HG03558 (cell line): ENCODE results near the gene USP40.

ENCODE experiments used
- ATAC-seq: cut with Tn5 transposase; IDR thresholded peaks from one replicate; pipeline ENCODE4 v1.9.1; 2021; ENCODE audit warnings: moderate number of reproducible peaks; ENCODE audit not compliant: unreplicated experiment; ENCODE audit errors: extremely low read depth

USP40 gene

DNA sequence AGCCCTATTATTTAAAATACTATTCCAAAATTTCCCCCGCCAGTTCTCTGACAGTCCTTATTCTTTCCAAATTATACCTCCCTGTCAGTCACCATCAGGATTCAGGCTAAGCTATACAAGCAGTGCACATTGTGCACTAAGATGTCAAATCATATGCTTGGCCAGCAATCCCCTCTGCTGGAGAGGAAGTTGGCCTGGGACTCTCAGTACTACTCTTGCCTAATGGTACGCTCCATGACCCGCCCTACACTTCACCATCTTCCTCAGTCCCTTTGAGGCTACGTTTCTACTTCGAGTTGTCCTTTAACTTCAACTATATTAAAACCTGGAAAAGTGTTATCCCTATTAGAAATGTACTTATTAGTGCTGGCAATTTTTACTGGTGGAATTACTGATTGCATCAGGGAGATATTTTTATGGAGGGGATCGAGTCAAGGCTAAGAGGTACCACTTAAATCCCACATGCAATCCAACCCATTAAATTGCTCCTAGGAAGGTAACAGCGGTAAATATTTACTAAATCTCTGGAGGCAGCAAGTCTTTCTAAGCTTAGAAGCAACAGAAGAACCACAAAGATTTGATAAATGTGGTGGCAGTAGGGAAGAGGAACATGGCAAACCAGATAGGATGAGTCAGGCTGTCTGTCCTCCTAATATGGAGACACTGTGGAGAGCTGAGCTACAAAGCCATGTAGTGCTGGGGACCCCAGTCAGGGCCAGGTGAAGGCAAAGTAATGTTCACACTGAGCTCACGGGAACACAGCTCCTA is 2.7 kb downstream of the USP40 start:
- ATAC-seq = no peak

DNA sequence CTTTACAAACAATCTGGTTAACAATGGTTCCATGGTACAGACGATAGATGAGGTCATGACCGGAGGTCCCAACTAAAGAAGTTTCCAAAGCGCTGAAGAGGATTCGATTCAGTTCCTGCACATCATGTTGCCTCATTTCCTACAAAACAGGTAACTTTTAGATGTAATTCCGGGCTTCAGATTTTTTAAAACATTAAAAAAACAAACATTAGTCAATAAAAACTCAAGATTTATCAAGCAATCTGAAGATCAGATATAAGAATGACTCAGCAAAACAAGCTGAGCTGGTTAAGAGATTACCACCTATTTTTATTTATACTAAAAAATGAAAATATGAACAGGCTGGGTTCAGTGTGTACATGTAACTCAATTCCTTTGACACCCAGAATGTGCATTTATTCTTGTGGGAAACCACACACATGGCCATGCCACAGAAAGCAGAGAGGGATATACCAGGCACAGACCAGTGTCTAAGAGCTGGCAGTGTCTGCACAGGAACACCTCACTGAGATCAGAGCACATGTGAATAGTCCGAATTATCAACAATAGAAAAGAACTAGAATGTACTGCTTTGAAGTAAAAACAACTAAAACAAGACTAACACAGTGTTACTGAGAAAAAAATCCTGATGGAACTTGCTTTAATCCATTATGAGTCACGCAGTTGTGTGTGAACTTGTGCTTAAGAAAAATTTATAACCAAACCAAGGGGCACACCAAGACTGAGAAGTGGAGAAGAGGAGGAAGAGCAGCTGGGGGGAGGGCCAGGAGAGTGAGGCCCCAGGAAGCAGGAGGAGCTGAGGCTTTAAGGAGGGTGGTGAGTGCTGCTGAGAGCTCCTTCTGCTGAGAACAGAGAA is 9.5 kb downstream of the USP40 start:
- ATAC-seq = no peak

DNA sequence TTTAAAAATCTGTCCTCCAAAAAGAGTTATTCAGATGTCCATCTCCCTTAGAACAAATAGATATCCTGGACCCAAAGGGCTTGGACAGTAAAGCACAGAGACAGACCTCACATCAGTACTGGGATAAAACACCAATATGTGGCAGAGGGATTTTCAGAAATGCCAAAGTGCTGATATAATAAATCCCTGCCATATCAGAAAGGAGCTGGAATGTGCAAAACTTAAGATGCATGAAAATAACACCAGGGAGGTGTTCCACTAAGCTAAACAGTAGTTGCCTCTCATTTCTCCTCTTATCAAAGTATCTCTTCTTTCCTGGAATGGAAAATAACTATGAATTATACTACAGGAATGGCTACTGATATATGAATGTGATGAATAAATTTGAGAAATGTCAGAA is 13.2 kb downstream of the USP40 start:
- ATAC-seq = no peak

DNA sequence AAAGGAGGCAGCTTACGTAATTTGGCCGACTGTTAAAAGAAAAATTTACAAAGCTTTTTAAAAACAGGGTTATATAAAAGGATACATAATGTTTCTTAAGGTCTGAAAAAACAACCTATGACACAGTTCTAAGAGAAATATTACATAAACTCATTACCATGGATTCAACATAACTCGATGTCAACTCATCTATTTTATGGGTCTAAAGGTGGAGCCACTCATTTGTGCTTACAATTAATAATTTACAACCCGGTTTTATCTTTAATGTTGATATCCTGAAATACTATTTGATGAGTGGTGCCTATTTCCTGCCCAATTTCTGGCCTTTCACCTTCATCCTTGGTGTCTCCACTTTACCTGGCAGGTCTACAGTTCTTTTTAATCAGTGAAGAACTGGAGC is 15.1 kb downstream of the USP40 start:
- ATAC-seq = no peak

DNA sequence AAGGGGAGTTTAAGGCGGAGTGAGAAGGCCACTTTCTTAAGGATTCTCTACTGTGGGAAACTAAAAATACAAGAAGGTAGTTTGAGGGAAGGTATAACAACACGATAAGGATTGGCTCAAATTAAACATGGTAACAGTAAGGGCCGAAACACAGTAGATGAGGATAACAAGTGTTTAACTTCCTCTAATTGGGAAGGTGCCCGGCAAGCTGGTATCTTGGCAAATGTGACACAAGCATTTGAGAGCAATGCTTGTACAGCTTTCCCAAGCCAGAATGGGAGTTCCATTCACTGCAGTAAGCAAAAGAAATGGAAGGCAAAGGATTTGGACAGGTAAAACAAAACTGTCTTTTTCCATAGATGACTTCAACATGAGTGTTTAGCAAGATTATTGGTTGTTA is 19.8 kb downstream of the USP40 start:
- no peak for ATAC-seq

DNA sequence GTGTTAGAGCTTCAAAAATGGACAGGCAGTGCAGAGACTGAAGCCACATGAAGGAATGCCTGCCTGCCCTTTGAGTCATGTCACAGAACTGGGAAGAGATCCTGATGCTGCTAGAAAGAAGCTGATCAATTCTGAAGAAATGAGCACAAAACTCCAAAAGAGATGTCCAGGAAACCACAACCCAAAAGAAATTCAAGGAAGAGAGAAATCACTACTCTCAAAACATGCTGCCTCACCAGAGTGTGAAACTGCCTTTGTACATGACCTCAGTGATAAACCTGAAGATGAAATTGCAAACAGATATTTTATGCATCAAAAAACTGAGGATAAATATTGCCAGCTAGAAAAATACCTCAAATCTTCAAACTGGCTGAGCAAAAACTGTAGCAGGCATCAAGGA is 20.5 kb downstream of the USP40 start:
- no peak for ATAC-seq

DNA sequence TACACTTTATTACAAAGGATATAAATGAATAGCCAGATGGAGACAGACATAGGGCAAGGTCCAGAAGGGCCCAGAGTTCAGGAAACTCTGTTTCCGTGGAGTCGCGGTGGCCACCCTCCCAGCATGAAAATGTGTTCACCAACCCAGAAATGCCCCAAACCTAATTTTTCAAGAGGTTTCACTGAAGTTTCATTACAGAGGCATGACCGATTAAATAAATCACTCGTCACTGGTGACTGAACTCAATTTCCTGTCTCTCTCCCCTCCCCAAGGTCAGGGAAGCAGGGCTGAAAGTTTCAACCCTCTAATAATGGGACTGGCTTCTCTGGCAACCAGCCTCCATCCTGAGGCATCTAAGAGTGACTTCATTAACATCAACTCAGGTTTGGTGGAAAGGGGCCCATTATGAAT is 22.4 kb downstream of the USP40 start:
- ATAC-seq = no peak

DNA sequence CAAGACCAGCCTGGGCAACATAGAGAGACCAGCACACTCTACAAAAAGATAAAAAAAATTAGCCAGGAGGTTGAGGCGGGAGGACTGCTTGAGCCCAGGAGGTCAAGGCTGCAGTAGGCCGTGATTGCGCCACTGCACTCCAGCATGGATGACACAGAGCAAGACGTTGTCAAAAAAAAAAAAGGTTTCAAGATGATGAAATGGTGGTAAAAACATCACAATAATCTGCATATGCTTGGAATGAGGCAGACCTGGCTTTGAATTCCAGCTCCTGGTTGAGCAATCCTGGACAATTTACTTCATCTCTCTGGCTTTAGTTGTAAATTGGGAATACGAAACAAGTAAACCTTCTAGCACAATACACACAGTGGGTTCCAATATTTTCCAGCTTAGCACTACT is 24.1 kb downstream of the USP40 start:
- no peak for ATAC-seq

DNA sequence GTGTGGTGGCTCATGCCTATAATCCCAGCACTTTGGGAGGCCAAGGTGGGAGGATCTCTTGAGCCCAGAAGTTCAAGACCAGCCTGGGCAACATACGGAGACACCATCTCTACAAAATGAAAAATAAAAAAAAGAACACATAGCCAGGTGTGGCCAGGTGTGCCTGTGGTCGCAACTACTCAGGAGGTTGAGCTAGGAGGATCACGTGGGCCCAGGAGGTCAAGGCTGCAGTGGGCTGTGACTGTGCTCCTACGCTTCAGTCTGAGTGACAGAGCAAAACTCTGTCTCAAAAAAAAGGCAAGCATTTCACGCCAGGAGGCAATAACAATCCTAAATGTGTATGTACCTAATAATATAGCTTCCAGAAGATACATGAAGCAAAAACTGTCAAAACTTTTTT is 27.8 kb downstream of the USP40 start:
- ATAC-seq = no peak

DNA sequence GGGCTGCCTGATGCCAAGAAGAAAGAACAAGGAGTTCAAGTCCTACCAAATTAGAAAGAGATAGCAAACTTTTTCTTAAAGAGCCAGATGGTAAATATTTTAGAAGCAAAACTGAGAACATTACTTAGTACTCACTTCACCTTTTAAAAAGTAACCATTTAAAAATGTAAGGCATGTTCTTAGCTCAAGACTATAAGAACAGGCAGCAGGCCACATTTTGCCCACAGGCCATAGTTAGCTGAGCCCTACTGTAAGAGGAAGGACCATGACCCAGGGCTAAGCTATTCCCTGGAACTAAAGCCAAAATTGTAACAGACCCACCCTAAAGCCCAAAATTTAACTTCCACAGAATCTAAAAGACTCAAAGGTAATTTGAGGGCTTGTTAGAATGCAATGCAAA is 31.3 kb downstream of the USP40 start:
- ATAC-seq = no peak

DNA sequence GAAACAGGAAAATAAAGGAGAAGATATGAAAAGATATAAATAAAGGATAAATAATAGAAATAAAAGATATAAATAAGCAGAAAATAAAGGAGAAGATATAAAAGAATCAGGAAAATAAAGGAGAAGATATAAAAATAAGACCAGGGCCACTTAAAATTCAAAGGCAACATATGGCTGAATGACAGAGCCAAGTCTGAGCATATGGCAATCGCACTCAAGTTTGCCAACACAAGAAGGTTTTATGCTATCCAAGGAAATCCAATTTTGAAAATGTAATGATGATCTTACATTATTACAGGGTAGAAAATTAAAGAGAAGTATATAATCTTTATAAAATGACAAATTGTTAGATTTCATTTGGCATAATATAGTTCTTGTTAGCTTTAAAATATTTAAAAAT is 33.6 kb downstream of the USP40 start:
- no peak for ATAC-seq

DNA sequence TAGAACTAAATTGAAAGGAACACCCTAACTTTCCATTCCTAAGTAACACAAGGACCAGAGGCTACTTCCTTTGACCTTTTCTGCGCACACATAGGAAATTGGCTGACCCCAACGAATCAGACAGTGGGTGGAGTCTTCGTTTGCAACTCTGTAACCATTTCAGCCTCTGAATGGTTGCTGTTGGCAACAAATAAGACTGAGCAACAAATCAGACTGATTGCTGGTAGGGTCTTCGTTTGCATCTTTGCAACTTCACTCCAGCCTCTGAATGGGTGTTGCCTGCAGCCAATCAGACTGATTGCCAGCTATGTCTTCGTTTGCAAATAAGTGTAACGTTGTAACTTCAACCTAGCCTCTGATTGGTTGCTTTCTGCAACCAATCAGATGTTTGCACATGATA is 34.6 kb downstream of the USP40 start:
- ATAC-seq = no peak

DNA sequence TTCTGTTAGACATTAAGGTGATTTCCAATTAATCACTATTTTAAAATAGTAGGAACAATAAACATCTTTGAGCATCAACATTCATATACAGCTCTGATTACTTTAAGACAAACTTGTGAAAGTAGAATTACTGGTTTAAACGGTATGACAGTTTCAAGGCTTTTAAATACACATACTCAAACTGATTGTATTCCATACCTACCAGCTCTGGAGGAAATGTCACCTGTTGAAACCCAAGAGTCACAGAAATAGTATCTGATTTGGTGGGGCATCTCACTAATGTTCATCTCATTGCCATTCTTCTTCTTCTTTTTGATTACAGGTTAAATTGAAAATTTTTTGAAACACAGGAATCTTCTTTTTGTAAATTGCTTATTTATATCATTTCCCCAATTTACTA is 36.2 kb downstream of the USP40 start:
- no peak for ATAC-seq

DNA sequence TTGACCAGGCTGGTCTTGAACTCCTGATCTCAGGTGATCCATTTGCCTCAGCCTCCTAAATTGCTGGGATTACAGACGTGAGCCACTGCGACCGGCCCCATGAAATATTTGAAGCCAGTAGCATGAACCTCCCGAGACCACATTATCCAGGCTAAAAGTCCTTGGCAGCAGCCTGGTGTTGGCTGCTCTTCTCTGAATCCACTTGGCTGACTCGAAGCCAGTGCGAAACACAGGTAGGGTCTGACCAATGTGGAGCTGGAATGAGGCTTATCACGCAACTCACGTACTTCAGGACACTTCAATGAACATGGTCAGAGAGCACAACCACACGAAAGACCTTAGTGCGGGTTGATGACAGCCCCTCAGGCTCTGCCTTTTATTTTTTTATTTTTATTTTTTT is 38.4 kb downstream of the USP40 start:
- no peak for ATAC-seq

DNA sequence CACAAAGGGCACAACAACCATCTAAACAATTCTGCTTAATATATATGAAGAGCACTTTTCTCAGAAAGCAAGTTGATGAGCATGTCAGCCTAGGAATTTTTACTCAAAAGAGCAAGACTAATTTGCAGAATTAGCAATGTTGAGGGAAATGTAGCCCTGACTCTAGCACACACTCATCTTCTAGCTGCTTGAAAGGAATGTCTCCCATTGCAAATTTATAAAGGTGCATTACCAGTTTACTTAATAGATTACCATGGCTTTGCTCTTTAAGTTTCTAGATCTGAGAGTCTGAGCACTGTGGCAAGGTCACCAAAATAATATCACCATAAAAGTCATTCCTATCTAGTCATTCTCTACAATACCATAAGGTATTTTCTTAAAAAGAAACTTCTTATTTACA is 40.8 kb downstream of the USP40 start:
- no peak for ATAC-seq

DNA sequence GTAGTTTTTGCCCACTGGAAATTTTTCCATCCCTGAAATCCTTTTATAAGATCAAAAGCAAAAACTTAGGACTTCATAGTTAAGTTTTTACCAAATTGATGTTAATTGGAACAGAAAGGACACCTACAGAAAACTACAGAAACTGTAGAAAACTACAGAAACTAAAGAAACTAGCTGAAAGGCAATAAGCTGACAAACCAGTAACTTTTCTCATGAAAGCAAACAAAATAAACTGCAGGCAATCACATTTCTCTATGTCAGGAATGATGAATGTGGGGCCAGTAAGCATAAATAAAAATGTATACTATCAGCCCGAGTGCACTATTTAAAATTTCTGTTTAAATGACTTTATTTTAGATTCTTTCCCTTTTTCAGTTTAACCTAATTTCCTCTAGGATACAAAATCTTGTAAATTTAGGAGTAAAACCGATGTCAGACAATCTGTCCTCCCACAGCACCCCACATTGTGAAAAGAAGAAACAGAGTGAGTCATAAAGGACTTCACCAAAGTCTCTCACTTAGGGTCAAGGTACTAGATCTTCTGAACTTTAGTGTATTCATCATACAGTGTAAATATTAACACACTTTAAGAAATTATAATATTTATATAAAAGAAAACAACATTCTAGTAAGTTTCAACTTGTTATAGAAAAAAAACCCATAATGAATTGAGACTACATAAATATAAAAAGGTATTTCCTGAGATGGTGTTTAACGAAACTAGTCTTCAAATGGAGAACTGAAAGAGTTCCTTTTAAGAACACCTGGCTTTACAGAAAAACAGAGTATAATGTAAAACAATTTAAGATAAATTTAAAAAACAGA is 46.6 kb downstream of the USP40 start:
- peak; percentile 79 for ATAC-seq

DNA sequence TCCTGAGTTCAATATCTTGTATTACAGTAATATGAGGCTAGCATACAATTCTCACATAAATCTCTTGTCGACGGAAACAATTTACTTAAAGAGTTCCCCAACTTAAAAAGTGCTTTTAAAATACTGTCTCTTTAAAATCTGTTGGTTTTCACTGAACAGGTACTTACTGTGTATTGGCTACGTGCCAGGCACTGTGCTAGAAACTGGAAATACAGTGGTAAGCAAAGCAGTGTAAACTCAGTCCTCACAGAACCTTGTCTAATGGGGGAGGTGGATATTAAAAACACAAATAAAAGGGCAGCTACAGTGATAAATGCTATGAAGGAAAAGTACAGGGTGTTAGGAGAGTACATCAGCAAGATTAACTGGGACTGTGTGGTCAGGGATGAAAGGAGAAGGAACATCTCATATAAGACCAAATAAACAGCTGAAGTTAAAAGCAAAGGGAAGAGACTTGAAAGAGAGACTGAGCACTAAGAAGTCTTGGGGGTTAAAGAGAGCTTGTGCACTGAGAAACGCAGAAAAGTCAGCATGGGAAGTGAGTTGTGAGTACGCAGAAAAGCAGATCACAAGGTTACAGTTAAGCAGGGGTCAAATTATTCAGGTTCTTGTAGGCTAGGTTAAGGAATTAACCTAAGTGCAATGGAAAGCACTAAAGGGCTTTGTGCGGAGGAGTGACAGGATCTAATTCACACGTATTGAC is 52.5 kb downstream of the USP40 start:
- ATAC-seq = no peak

DNA sequence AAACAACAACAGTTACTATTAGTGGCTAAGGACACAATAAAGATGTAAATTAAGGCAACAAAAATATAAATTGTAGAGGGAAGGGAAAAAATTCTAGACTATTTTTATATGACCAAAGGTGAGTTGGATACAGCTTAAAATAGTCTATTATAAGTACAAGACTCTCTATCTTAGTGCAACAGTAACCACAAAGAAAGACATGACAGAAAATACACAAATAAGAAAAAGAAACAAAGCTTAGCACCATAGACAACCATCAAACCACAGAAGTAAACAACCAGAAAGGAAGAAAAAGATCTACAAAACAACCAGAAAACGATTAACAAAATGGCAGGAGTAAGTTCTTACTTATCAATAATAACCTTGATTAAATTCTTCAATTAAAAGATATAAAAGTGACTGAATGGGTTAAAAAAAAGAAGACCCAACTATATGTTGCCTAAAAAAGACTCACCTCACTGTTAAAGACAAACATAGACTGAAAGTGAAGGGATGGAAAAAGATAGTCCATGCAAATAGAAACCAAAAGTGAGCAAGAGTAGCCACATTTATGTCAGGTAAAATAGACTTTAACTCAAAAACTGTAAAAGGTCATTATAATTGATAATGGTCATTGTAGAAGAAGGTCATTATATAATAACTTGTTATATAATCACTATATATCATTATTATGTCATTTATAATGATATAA is 62.5 kb downstream of the USP40 start:
- ATAC-seq = no peak

DNA sequence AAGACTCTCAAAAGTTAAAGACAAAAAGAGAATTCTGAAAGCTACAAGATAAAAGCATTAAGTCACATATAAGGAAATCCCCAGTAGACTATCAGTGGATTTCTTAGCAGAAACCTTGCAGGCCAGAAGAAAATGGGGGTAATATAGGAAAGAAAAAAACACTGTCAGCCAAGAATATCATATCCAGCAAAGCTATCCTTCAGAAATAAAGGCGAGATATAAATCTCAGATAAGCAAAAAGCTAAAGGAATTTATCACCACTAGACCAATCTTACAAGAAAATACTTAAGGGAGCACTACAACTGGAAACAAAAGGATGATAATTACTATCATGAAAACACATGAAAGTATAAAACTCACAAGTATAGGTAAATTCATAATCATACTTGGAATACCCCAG is 63.1 kb downstream of the USP40 start:
- no peak for ATAC-seq
